Erythroblast (primary cell): ENCODE data around the gene SUPT3H.

Experiments used
- GATA1 ChIP-seq: IDR thresholded peaks from 2 replicates; pipeline ENCODE4 v1.6.1; 2011; ENCODE audit warnings: low read depth, mild to moderate bottlenecking, control low read depth, low read length, moderate library complexity
- POLR2A ChIP-seq: IDR thresholded peaks from 2 replicates; pipeline ENCODE4 v1.6.1; 2011; ENCODE audit warnings: mild to moderate bottlenecking, low read length

DNA sequence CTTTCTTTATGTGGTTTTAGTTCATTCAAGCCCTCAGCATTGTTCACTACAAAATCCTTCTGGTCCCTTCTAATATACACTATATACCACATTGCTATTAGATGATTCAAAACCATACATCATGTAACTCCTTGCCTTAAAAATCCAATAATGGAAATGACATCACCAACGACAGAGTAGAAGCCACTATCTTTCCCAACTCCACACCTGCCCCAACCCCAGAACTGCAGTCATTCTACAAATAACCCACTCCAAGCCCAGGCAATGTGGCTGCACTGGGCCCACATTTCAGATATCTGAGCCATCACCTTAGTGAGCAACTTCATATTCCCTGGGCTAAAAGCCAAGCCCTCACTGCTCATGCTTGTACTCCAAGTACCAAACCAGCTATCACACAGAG is 72.2 kb downstream of the SUPT3H start:
- no peak for TF ChIP-seq POLR2A
- TF ChIP-seq GATA1, result no peak
